Measurements from ENCODE around the gene MCCC1.

Gene MCCC1

GRCh38 chr3:182965861-182966366, 133.4 kb downstream of the MCCC1 start:
- TF ChIP-seq CTCF (IDR thresholded peaks at IDR 0.05; ENCODE audit: borderline replicate concordance, insufficient read depth, low read depth, low read length), result no peak
- H3K4me3 ChIP-seq (ENCODE audit: low read depth, low read length), result no peak overlapping the region

Data from GM12875 (cell line).